Coronary artery (tissue), 2 donors: Measurements from ENCODE around the gene RNF13.
A peak's percentile ranks its signal among the peaks of the same experiment; 100 is the strongest.
"Not testable (repeated sequence)": the region's sequence is repeated elsewhere in the genome, so short reads cannot be mapped to it uniquely, and the experiment has no call there.

ENCODE experiments used
- DNase-seq: peaks from one replicate; pipeline ENCODE4 v3.0.0-alpha.2; 2017; ENCODE audit warnings: low spot score
- H3K27ac ChIP-seq, 2 donors: fragments of 200-600 bp; sonication (generic); one replicate each; pipeline ENCODE4 v1.5.1; 2016 to 2019
- H3K4me3 ChIP-seq: fragments of 200-600 bp; sonication (generic); 2 replicates; pipeline ENCODE4 v1.5.1; 2016; ENCODE audit warnings: mild to moderate bottlenecking, moderate library complexity
- CTCF ChIP-seq: fragments of 200-600 bp; sonication (generic); IDR thresholded peaks from one replicate; pipeline ENCODE4 v1.5.1; 2019; ENCODE audit warnings: antibody characterized with exemption

RNF13 gene

DNA sequence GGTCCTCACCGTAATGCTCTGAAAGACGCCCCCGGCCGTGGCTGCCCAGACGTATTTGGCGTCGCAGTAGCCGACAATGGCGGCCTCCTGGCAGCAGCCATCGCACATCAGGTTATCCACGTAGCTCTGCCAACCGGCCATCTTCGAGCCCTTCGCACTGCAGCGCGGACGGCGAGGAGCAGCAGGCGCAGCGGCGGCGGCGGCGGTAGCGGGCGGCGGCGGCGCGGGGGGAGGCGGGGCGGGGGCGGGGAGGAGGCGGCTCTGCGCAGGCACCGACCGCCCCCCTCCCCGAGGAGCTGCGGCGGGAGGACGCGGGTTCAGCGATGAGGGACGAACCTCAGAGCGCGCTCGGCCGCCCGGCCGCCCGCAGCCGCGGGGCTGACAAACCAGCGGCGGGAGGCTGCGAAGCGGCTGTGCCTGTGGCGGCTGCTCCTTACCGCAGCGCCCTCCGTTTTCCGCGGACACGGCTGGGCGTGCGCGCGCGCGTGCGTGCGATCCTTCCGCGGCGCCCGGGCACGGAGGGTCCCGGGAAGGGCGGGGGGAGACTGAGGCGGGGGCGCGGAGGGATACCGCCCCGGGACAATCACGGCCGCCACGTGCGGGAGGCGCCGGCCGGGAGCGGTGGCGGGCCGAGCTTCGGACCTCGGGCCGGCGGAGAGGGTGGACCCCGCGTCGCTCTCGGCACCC is 157.8 kb downstream of the RNF13 start, which contains the start of gene PFN2:
Gene PFN2 (minus strand): TSS at position 180 of the 687 bp plus-strand sequence. CDS start 39 bp downstream, at position 141.
- H3K4me3 ChIP-seq = peak within 1 kb of the TSS; percentile 99
- H3K27ac ChIP-seq = peak within 1 kb of the TSS; percentile 88 to 98
- no peak for TF ChIP-seq CTCF
- peak; percentile 81 for DNase-seq

DNA sequence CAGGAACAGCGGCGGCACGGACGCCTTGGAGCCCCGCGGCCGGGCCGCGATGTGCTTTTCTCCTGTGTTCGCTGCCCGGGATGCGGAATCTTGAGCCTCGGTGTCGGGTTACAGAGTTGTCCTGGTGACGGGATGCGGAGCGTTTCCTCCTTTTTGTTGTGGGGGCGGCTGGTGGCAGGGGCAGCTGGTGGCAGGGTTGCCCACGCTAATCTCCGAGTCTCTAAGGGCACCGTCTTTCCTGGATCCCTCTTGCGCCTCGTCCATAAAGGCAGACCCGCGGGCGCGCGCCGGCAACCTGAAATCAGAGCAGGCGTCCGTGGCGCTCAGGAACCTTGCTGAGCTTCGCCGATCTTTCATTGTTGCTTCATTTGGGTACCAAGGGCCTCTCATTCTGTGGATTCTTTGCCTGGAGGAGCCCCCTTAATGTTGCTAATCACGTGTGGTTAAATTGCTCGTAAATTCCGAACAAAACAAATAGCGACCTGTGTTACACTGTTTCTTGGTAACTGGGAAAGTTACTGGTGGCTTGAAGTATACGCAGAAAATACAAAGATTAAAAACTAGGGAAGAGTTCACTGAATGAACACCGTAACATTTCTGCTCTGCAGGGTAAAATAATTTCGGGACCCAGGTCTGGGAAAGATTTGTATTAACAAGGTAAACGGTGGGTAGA is 158.5 kb downstream of the RNF13 start:
- peak overlapping the region; percentile 99 for H3K4me3 ChIP-seq

DNA sequence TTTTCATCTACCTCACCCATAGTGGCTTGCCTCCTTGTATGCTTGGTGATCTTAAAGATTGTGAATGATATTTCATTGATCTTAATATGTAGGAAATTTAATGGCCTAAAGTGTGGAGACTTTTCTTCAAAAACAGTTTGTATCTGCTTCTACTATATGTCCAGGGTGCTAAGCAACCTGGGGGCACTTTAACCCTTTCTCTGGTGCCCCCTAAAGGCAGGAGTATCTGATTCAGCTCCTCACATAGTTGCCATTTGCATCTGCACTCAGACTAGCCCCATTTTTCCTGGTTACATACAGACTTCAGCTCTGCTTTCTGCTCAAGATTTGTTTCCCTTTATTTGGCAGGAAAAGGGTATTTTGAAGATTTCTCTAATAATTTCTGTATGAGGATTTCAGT is 162.9 kb downstream of the RNF13 start:
- DNase-seq = no peak
- H3K27ac ChIP-seq = no peak overlapping the region
- TF ChIP-seq CTCF = no peak

More for the DNA sequence above, 158.5 kb downstream of the RNF13 start:
- peak overlapping the region; percentile 88 to 98 for H3K27ac ChIP-seq
- DNase-seq = peak; percentile 81
- TF ChIP-seq CTCF = no peak

GRCh38 chr3:149977386-149977785 is 164.4 kb downstream of the RNF13 start:
- DNase-seq = no peak
- TF ChIP-seq CTCF = no peak
- Histone ChIP-seq H3K4me3 (no peak overlapping the region), H3K27ac (peak overlapping the region; percentile 10 to 74)

More for the DNA sequence above, 162.9 kb downstream of the RNF13 start:
- H3K4me3 ChIP-seq = no peak overlapping the region

GRCh38 chr3:149981979-149982378 is 169.0 kb downstream of the RNF13 start:
- not testable (repeated sequence) for H3K4me3 ChIP-seq, DNase-seq, H3K27ac ChIP-seq

- not testable (repeated sequence) for DNase-seq, H3K4me3 ChIP-seq
These were observed 170.0 kb downstream of the RNF13 start for GRCh38 chr3:149983053-149983452.

DNA sequence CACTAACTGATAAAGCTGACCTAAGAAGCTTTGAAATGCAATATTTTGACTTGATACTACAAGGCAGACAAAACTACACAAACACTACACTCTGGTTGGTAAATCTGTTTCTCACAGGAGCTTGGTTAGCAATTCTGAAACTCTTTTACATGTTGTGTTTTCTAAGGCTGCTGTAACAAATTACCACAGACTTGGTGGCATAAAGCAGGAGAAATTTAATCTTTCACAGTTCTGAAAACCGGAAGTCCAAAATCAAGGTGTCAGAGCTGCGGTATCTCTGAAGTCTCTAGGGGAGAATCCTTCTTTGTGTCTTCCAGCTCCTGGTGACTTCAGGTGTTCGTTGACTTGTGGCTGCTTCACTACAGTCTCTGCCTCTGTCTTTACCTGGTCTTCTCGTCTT is 170.6 kb downstream of the RNF13 start:
- no peak for TF ChIP-seq CTCF
- no peak for DNase-seq
- Histone ChIP-seq H3K4me3 (no peak overlapping the region), H3K27ac (no peak overlapping the region)

More at GRCh38 chr3:149983053-149983452, 170.0 kb downstream of the RNF13 start:
- not testable (repeated sequence) for H3K27ac ChIP-seq

GRCh38 chr3:149989307-149989706 is 176.3 kb downstream of the RNF13 start:
- no peak for DNase-seq
- no peak for TF ChIP-seq CTCF
- no peak overlapping the region for H3K4me3 ChIP-seq
- H3K27ac ChIP-seq = no peak overlapping the region
